ENCODE measurements around the gene CLDN14.
"Not testable (repeated sequence)": the region's sequence is repeated elsewhere in the genome, so short reads cannot be mapped to it uniquely, and the experiment has no call there.

CLDN14 gene

GRCh38 chr21:36501589-36501892, 21.6 kb upstream of the CLDN14 start:
- no peak for DNase-seq (ENCODE audit: low read depth in 2 of 2)

- DNase-seq (ENCODE audit: low read depth in 2 of 2): no peak
Observed at GRCh38 chr21:36499578-36500471, 19.9 kb upstream of the CLDN14 start.

GRCh38 chr21:36494557-36494956, 14.6 kb upstream of the CLDN14 start:
- DNase-seq (ENCODE audit: low read depth in 2 of 2): no peak

- no peak for DNase-seq (ENCODE audit: low read depth in 2 of 2)
Observed at GRCh38 chr21:36491209-36491910, 11.4 kb upstream of the CLDN14 start.

- no peak for DNase-seq (ENCODE audit: low read depth in 2 of 2)
Observed at GRCh38 chr21:36489776-36490165, 9.8 kb upstream of the CLDN14 start.

GRCh38 chr21:36489103-36489775, 9.3 kb upstream of the CLDN14 start:
- no peak for DNase-seq (ENCODE audit: low read depth in 2 of 2)

- DNase-seq (ENCODE audit: low read depth in 2 of 2): no peak
Observed at GRCh38 chr21:36487641-36488307, 7.9 kb upstream of the CLDN14 start.

- DNase-seq (ENCODE audit: low read depth in 2 of 2): no peak
Observed at GRCh38 chr21:36486246-36486645, 6.3 kb upstream of the CLDN14 start.

- DNase-seq (ENCODE audit: low read depth in 2 of 2): no peak
Observed at GRCh38 chr21:36485476-36485875, 5.6 kb upstream of the CLDN14 start.

GRCh38 chr21:36483095-36483494, 3.2 kb upstream of the CLDN14 start:
- no peak for DNase-seq (ENCODE audit: low read depth in 2 of 2)

GRCh38 chr21:36482673-36483072, 2.8 kb upstream of the CLDN14 start:
- no peak for DNase-seq (ENCODE audit: low read depth in 2 of 2)

DNA sequence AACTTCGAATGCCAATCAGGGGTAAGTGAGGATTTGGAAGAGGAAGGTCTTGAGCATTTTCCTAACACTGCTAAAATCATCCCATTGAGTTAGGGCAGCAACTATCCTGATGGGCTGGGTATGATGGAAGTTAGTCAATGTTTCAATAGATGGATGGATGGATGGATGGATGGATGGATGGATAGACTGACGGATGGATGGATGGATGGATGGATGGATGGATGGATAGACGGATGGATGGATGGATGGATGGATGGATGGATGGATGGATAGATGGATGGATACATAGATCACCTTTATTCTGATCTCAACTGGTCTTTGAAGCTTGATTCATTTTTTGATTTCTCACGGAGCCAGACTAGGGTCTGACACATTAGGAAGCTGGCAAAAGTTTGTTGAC, 2.3 kb upstream of the CLDN14 start:
- DNase-seq (ENCODE audit: low read depth in 2 of 2): no peak

GRCh38 chr21:36481639-36482038, 1.7 kb upstream of the CLDN14 start:
- DNase-seq (ENCODE audit: low read depth in 2 of 2): no peak

DNA sequence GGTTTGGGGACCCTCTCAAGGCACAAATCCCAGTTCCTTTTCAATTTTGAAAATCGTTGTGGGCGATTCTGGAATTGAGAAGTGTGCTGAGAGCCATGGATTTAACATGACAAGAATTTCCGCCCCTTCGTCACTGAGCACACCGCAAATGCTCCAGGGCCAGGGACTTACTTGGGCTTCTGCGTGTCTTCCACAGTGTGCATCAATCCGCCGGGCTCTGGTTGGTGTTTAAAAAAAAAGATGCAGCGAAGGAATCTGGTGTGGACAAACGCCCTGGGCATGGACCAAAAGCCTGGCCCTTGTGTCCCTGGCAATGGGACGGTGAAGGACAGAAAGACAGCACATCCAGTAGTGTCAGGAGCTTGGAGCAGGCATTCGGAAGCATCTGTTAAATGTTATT, 696 bp upstream of the CLDN14 start:
- no peak for DNase-seq (ENCODE audit: low read depth in 2 of 2)

- no peak for DNase-seq (ENCODE audit: low read depth in 2 of 2)
Observed at GRCh38 chr21:36478941-36479340, 981 bp downstream of the CLDN14 start.

DNA sequence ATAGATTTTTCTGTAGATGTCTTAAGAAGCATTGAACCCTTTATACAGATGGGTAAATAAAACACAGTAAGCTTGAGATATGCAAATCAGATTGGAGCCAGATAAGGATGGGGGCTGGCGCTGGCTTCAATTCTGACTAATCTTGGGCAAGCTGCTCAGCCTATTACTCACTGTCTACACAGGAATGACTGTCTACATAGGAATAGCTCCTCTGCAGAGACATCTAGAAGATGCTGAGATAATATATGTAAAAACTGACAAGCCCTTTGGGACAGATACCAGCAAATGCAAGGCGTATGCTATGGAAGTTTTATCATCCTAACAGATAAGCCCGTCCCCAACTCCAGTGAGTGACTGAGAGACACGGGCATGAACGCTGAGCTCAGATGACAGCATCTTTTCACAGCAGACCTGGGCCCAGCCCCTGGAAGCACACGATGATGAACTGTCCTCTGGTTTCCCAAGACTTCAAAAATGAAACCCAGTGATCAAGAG, 1.7 kb downstream of the CLDN14 start:
- no peak for DNase-seq (ENCODE audit: low read depth in 2 of 2)

GRCh38 chr21:36477559-36477958, 2.4 kb downstream of the CLDN14 start:
- no peak for DNase-seq (ENCODE audit: low read depth in 2 of 2)

GRCh38 chr21:36477001-36477400, 2.9 kb downstream of the CLDN14 start:
- DNase-seq (ENCODE audit: low read depth in 2 of 2): no peak

DNA sequence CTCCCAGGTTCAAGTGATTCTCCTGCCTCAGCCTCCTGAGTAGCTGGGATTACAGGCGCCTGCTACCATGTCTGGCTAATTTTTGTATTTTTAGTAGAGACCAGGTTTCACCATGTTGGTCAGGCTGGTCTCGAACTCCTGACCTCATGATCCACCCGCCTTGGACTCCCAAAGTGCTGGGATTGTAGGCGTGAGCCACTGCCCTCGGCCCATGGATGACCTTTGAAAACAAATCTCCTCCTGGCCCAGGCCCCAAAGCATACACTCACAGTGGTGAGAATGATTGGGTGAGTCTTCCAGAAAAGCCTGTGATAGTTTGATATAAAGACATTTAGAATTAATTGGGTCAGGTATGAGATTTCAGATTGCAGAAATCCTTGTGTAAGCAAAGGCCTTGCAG, 3.4 kb downstream of the CLDN14 start:
- not testable (repeated sequence) for DNase-seq (ENCODE audit: low read depth in 2 of 2)

GRCh38 chr21:36474591-36474990, 5.3 kb downstream of the CLDN14 start:
- no peak for DNase-seq (ENCODE audit: low read depth in 2 of 2)

- no peak for DNase-seq (ENCODE audit: low read depth in 2 of 2)
Observed at GRCh38 chr21:36473203-36473602, 6.7 kb downstream of the CLDN14 start.

DNA sequence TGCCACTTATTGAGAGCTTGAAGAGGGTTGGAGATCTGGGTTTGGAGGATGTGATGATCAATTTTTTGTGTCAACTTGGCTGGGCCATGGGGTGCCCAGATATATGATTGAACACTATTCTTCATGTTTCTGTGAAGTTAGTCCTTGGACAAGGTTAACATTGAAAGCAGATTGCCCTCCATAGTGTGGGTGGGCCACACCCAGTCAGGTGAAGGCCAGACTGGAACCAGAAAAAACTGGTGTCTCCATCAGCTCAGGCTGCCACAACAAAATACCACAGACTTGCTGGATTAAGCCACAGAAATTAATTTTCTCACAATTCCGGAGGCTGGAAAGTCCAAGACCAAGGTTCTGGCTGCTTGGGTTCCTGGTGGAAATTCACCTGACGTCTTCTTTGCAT, 7.5 kb downstream of the CLDN14 start:
- DNase-seq (ENCODE audit: low read depth in 2 of 2): no peak

Measured in stimulated activated CD4-positive, alpha-beta T cell treated with anti-CD3 and anti-CD28 coated beads, Interleukin-1b, Interleukin-23, amount 100 ng/mL, for 4 hours (primary cell).